Muscle of leg (tissue), 16 donors: ENCODE measurements around the gene KIR3DL1. TPM values are rescaled to one million over a fixed set of nuclear protein-coding genes. Genes with fewer than 3 reads are reported as not detected.
"Not testable (repeated sequence)": the region's sequence is repeated elsewhere in the genome, so short reads cannot be mapped to it uniquely, and the experiment has no call there.

Source experiments
- DNase-seq: peaks from one replicate; pipeline ENCODE4 v3.0.0; 2013
- H3K27ac ChIP-seq: one replicate; pipeline ENCODE4 v1.5.1; 2013; ENCODE audit warnings: mild to moderate bottlenecking, low read length, control low read depth
- H3K27me3 ChIP-seq: one replicate; pipeline ENCODE4 v1.6.1; 2013; ENCODE audit warnings: low read length; ENCODE audit not compliant: control insufficient read depth, insufficient read depth
- H3K36me3 ChIP-seq: one replicate; pipeline ENCODE4 v1.6.1; 2013; ENCODE audit warnings: low read length; ENCODE audit not compliant: control insufficient read depth, insufficient read depth
- H3K4me1 ChIP-seq: one replicate; pipeline ENCODE4 v1.6.1; 2013; ENCODE audit warnings: low read length; ENCODE audit not compliant: control insufficient read depth, insufficient read depth
- H3K4me3 ChIP-seq: one replicate; pipeline ENCODE4 v1.5.1; 2013; ENCODE audit warnings: low read length, control low read depth
- H3K9me3 ChIP-seq: replicated peaks from 2 replicates; pipeline ENCODE4 v1.6.1; 2013; ENCODE audit warnings: low read depth, low read length; ENCODE audit not compliant: control insufficient read depth
- WGBS: methylation state at CpG from one replicate; pipeline ENCODE4 v1.1.5; 2013; ENCODE audit warnings: missing lambda C conversion rate; ENCODE audit not compliant: insufficient coverage; 5-methylcytosine and 5-hydroxymethylcytosine counted together
- long read RNA-seq, 11 donors: transcript quantifications; one replicate each; lab custom pipeline, GENCODE V29; 2026
- polyA plus RNA-seq, 8 donors: library from polyadenylated mRNA; unstranded; fragments of 120-200 nt; gene quantifications; one replicate each; pipeline versions ENCODE4 v1.2.1 to v1.2.3, GENCODE V29; 2013; ENCODE audit warnings: inconsistent platforms in 1 of 8, low replicate concordance in 1 of 8; ENCODE audit not compliant: insufficient read length in 8 of 8, insufficient read depth in 1 of 8
- total RNA-seq: library from RNA; stranded (reverse); fragments of 120-200 nt; gene quantifications from one replicate; pipeline ENCODE4 v1.2.4, GENCODE V29; 2013

The KIR3DL1 gene
- not detected for total RNA-seq
- under 1 TPM in 1 of 8 donors, not detected in 7; 0.12 TPM for polyA plus RNA-seq
- long read RNA-seq, donor 1, result 0 reads
- long read RNA-seq, donor 2, result 0 reads
- long read RNA-seq, donor 3, result 0 reads
- long read RNA-seq, donor 4, result 0 reads
- long read RNA-seq, donor 5, result 0 reads
- long read RNA-seq, donor 6, result 0 reads
- long read RNA-seq, donor 7, result 0 reads
- long read RNA-seq, donor 8, result 0 reads
- long read RNA-seq, donor 9, result 0 reads
- long read RNA-seq, donor 10, result 0 reads
- long read RNA-seq, donor 11, result 0 reads

DNA sequence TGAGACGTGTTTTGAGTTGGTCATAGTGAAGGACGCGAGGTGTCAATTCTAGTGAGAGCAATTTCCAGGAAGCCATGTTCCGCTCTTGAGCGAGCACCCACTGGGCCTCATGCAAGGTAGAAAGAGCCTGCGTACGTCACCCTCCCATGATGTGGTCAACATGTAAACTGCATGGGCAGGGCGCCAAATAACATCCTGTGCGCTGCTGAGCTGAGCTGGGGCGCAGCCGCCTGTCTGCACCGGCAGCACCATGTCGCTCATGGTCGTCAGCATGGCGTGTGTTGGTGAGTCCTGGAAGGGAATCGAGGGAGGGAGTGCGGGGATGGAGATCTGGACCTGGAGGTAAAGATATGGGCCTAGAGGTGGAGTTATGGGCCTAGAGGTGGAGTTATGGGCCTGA, at the start of gene KIR3DL1:
Gene KIR3DL1 (plus strand): TSS at position 218 of the 400 bp plus-strand sequence.
- not testable (repeated sequence) for H3K27ac ChIP-seq, H3K36me3 ChIP-seq, H3K4me3 ChIP-seq, H3K27me3 ChIP-seq, DNase-seq, H3K4me1 ChIP-seq
- peaks cover 12% of the 10 kb centered on the region for H3K9me3 ChIP-seq
- 82% methylated on average over 13 of the region's 17 CpGs for WGBS

DNA sequence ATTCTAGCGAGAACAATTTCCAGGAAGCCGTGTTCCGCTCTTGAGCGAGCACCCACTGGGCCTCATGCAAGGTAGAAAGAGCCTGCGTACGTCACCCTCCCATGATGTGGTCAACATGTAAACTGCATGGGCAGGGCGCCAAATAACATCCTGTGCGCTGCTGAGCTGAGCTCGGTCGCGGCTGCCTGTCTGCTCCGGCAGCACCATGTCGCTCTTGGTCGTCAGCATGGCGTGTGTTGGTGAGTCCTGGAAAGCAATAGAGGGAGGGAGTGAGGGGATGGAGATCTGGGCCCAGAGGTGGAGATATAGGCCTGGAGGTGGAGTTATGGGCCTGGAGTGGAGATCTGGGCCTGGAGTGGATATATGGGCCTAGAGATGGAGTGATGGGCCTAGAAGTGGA, 46.6 kb upstream of the KIR3DL1 start, which contains the start of gene KIR2DL1:
Gene KIR2DL1 (plus strand): TSS at position 148 of the 400 bp plus-strand sequence. CDS start 58 bp downstream, at position 206.
- peaks cover 27% of the 10 kb centered on the region for H3K9me3 ChIP-seq
- not testable (repeated sequence) for H3K36me3 ChIP-seq, H3K4me1 ChIP-seq, H3K27me3 ChIP-seq, H3K4me3 ChIP-seq, H3K27ac ChIP-seq, DNase-seq
- 93% methylated on average over 13 of the region's 15 CpGs for WGBS

DNA sequence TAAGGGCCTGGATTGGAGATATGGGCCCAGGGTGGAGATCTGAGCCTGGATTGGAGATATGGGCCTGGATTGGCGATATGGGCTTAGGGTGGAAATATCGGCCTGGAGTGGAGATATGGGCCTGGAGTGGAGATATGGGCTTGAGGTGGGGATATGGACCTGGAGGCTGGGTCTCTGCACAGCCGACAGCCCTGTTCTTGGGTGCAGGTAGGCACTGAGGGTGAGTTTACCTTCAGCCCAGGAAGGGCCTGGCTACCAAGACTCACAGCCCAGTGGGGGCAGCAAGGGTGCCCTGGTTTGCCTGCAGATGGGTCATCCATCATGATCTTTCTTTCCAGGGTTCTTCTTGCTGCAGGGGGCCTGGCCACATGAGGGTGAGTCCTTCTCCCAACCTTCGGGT, 45.8 kb upstream of the KIR3DL1 start:
- not testable (repeated sequence) for H3K27me3 ChIP-seq, H3K4me3 ChIP-seq, H3K36me3 ChIP-seq, DNase-seq, H3K4me1 ChIP-seq, H3K27ac ChIP-seq
- H3K9me3 ChIP-seq, result peaks cover 28% of the 10 kb centered on the region
- 71% methylated on average over 3 of the region's 4 CpGs for WGBS

DNA sequence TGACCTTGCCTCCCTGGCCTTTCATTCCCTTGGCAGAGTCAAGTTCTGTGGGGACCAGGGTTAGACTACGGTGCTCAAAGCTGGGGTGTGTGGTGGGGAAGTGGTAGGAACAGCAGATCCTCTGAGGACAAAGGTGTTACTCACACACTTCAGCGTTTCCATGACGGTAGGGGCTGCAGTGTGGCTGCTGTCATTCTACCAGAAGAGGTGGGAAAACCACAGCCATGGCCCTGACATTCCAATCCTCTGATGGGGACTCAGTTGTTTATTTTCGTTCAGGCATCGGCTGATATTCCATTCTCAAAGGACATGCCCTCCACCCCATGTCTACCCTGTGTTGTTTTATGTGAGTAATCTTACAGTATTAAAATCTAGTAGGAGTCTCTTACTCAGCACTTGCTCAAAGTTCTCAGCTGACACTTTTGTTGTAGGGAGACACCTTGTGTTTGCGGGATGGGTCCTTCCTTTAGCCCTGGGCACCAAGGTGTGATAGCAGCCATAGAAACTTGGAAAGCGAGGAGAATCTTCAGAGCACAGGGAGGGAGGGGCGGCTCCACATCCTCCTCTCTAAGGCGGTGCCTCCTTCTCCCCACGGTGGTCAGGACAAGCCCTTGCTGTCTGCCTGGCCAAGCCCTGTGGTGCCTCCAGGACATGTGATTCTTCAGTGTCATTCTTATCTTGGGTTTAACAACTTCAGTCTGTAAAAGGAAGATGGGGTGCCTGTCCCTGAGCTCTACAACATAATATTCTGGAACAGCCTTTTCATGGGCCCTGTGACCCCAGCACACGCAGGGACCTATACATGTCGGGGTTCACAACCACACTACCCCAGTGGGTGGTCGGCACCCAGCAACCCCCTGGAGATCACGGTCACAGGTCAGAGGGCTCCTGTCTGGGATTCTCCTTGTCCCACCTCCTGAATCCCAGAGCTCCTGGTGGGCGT, 45.0 kb upstream of the KIR3DL1 start:
- H3K27ac ChIP-seq, H3K4me3 ChIP-seq, H3K36me3 ChIP-seq, H3K27me3 ChIP-seq, DNase-seq, H3K4me1 ChIP-seq: not testable (repeated sequence)
- 93% methylated on average over 3 of the region's 15 CpGs for WGBS
- H3K9me3 ChIP-seq, result peaks cover 28% of the 10 kb centered on the region

- WGBS, result 56% methylated on average over 1 of the region's 2 CpGs
- H3K9me3 ChIP-seq, result peaks cover 28% of the 10 kb centered on the region
- H3K4me1 ChIP-seq, H3K27ac ChIP-seq, H3K36me3 ChIP-seq, H3K27me3 ChIP-seq, H3K4me3 ChIP-seq, DNase-seq: not testable (repeated sequence)
Observed at GRCh38 chr19:54772666-54773065, 43.6 kb upstream of the KIR3DL1 start.

GRCh38 chr19:54775095-54775815, 41.0 kb upstream of the KIR3DL1 start:
- 78% methylated on average over 5 of the region's 12 CpGs for WGBS
- not testable (repeated sequence) for H3K4me1 ChIP-seq, H3K4me3 ChIP-seq, DNase-seq, H3K36me3 ChIP-seq, H3K27me3 ChIP-seq, H3K27ac ChIP-seq
- peaks cover 27% of the 10 kb centered on the region for H3K9me3 ChIP-seq

DNA sequence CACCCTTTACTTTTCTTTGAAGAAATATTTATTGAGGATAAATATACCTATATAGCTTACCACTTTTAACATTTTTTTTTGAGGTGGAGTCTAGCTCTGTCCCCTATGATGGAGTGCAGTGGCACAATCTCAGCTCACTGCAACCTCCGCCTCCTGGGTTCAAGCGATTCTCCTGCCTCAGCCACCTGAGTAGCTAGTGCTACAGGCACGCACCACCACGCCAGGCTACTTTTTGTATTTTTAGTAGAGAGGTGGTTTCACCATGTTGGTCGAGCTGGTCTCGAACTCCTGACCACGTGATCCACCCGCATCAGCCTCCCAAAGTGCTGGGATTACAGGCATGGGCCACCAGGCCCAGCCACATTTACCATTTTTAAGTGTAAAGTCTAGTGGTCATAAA, 40.4 kb upstream of the KIR3DL1 start:
- no CpG with 5 or more reads among the region's 8 CpGs for WGBS
- peaks cover 22% of the 10 kb centered on the region for H3K9me3 ChIP-seq
- DNase-seq, H3K4me1 ChIP-seq, H3K4me3 ChIP-seq, H3K27me3 ChIP-seq, H3K36me3 ChIP-seq, H3K27ac ChIP-seq: not testable (repeated sequence)

- not testable (repeated sequence) for H3K27ac ChIP-seq, H3K27me3 ChIP-seq, H3K4me1 ChIP-seq, H3K36me3 ChIP-seq, H3K4me3 ChIP-seq, DNase-seq
- H3K9me3 ChIP-seq, result peaks cover 10% of the 10 kb centered on the region
- WGBS, result no CpG with 5 or more reads among the region's 4 CpGs
Observed at GRCh38 chr19:54777851-54778250, 38.4 kb upstream of the KIR3DL1 start.

- H3K4me1 ChIP-seq, H3K9me3 ChIP-seq: not testable (repeated sequence)
- no CpG with 5 or more reads among the region's 7 CpGs for WGBS
Observed at GRCh38 chr19:54778896-54779295, 37.4 kb upstream of the KIR3DL1 start.

GRCh38 chr19:54782916-54783315, 33.4 kb upstream of the KIR3DL1 start:
- H3K4me1 ChIP-seq, H3K36me3 ChIP-seq, H3K27me3 ChIP-seq, DNase-seq, H3K27ac ChIP-seq, H3K4me3 ChIP-seq: not testable (repeated sequence)
- WGBS, result 57% methylated on average over 1 of the region's 4 CpGs
- H3K9me3 ChIP-seq, result peaks cover 18% of the 10 kb centered on the region

More at GRCh38 chr19:54778896-54779295, 37.4 kb upstream of the KIR3DL1 start:
- H3K36me3 ChIP-seq, H3K27me3 ChIP-seq, H3K4me3 ChIP-seq, DNase-seq, H3K27ac ChIP-seq: not testable (repeated sequence)
